CD4-positive, alpha-beta T cell treated with Interferon gamma for 1 hour (primary cell): ENCODE measurements around the gene TTC34.

ENCODE experiments used
- DNase-seq: peaks from one replicate; pipeline ENCODE4 v3.0.0-alpha.2; 2020

TTC34 gene, protein sequence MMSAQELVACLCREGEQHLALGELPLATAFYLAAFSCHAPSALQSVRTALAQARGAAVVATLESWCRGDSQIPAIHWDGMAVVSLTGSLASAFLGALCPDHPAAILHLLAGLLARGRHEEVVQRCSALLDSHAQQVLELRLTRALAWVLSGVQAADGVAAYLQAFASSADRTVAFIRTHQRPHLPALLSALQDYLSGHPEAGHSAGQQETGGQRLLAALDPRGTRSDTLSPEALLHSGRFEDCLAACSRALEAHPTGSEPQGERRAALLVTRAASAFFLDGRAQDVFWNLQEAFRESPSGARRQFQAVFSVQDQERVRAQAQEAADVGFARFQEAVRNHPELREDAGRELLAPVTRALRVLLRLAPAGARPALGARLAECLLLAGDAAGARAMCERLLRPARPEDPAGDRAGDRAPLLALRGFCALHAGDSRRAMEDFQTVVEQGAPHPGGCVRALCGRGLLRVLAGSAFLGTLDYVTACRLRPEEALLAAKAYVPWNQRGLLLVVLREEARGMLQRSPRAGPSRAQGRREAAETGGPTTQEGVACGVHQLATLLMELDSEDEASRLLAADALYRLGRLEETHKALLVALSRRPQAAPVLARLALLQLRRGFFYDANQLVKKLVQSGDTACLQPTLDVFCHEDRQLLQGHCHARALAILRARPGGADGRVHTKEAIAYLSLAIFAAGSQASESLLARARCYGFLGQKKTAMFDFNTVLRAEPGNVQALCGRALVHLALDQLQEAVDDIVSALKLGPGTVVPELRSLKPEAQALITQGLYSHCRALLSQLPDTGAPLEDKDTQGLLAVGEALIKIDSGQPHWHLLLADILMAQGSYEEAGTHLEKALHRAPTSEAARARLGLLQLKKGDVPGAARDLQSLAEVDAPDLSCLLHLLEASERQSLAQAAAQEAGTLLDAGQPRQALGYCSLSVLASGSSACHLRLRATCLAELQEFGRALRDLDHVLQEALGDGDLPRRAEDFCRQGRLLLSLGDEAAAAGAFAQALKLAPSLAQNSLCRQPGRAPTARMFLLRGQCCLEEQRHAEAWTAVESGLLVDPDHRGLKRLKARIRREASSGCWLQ

DNA sequence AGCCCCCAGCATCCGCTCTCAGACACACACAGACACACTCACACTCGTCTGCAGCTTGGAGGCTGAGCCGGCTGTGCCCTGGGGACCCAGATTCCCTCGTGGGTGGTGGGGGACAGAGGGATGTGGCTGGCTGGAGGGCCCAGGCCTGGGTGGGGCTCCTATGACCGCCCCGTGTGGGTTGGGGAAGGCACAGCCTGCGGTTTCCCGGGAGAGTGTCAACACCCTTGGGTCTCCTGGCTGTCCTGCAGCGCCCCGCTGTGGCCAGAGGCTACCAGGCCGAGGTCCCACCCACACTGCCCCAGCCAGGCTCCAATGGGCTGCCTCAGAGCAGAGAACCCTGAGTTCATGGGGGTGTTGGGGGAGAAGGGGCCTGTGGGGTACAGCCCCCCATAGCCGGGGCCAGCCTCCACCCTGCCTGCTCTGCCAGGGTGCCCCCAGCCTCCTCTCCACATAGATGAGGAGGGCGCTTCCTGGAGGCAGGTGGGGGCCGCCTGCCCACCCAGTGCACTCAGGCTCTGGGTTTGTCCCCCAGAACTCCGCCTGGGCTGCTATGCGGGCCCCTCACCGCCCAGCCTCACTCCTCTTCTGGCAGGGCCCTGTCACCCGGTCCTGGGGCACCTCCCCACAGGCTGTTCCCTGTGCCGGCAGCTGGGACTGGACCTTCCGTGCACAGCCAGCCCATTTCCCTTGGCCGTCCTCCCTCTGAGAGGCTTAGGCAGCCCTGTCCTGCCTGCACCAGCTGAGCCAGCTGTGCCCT lies at the start of gene TTC34:
Gene TTC34 (minus strand): TSS at position 159 of the 757 bp plus-strand sequence. CDS start 866 bp downstream, outside the sequence.
- DNase-seq, result peak; percentile 26

DNA sequence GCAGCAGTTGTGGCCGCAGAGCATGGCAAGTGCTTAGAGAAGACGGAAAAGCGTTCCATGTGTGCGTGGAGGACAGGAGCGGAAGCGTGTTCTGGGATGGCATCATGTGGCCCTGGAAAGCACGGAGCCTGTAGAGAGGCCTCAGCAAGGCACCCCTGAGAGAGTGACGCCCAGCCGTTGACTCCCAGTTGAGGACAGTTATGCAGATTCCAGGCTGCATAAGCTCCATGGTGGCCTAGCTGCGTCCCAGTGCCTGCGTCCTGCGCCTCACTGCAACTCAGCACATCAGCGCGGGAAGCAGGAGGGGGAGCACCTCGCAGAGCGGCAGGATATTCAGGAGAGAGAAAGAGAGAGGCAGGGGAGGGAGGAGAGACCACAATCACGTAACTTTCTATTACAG lies 49.0 kb upstream of the TTC34 start:
- DNase-seq, result no peak

DNA sequence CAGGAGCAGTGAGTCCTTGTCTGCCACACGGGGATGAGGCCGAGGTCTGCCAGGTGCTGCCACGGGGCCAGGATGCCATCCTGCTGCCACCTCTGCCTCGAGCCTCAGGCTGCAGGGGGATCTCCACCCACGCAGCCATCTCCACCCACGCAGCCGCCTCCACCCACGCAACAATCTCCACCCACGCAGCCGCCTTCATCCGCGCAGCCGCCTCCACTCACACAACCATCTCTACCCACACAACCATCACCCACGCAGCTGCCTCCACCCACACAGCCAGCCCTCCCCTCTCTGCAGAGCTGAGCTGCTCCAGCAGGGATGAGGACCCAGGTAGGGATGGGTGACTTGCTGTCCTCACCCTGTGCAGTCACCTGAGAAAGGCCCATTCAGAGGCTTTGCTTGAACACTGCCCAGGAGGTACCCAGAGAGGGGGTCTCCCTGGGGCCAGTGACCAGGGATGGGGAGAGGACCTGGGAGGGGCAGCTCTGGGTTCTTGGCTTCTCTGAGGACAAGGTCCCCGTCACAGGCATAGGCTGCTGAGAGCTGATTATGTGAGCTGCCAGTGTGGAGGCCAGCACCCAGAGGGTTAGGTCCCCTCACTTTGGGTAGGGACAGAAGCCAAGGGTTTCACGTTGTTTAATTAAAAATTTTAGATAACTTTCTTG lies 46.6 kb upstream of the TTC34 start:
- DNase-seq, result no peak

DNA sequence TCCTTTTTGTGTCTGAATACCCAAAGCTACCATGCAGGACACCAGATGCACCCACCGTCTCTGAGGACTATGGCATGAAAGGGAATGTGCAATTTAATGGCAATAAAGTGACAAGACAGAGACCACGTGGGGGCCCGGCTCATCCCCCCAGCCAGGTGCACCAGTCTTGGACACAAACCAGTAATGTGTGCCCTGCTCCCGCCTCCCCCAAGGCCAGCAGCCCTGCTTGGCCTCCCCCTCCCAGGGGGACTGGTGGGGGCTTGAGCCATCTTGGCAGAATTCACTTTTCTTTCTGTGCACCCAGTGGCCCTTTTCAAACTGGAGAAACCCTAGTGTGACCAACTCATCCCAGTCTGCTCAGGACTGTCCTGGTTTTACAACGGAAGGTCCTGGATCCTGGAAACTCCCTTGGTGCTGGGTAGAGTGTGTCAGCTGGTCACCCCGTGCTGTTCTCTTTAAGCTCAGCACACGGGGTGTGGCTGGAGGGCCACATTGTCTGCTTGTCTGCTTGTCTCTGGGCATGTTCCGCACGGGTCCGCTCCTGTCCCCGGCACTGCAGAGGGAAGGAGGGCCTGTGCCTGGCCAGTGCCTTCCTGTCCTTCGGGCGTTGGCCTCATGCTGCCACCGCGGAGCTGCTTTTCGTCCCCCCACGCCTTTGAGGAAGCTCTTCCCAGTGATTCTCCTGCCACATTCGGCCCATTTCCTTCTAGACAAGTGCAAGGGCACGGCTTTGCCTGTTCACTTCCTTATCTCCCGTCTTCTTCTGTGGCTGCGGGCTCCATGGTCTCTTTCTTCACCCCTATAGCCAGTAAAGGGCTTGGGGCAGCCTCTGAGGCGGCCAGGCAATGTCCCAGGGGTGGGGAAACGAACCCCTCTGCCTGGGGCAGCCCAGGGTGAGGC lies 45.8 kb upstream of the TTC34 start:
- DNase-seq, result no peak

DNA sequence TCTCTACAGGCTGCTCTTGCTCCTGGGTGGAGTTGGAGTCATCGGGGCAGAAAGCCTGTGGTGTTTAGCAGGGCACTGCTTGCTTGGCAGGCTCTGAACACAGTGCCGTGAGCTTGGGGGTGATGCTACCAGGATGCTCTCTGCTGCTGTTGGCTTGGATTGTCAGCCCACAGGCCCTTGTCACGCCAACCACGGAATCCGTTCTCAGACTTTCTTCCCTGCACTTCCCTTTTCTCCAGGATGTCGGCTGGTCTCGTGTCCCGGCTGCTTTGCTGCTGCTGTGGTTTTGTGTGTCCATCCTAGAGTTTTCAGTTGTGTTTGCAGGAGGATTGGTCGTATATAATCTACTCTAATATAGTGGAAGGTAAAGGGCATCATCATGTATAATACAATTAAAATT lies 44.4 kb upstream of the TTC34 start:
- no peak for DNase-seq

DNA sequence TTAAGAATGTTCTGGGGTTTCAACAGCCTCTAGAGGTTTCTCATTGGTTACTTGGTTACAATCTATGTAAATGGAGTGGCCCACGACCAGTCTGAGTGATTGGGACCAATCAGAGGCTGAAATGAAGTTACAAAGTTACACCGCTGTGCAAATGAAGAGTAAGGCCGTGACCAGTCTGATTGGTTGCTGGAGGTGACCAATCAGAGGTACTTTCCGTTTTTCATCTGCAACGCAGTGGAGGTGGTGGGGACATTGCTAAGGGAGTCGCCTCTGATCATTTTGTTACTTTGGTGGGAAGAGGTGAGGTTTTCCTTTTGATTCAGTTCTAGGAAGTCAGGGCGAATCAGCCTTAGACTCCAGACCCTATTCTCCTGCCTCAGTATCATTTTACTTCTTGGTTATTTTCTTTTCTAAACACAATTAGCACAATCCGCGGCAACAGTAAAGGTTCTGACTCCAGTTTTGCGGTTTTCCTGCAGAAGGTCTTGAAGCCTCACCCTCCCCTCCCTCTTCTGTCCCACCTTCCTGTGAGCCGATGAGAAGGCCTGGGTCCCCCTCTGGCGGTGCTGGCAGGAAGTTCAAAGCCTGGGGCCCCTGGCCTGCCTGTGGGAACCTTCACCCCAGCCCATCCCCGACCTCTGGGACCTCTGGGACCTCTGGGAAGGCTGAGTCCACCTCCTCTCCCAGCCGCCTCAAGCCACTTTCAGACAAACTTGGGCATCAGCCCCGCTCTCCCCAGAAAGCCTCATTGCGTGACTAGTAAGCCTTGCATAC lies 38.7 kb upstream of the TTC34 start:
- peak; percentile 68 for DNase-seq

DNA sequence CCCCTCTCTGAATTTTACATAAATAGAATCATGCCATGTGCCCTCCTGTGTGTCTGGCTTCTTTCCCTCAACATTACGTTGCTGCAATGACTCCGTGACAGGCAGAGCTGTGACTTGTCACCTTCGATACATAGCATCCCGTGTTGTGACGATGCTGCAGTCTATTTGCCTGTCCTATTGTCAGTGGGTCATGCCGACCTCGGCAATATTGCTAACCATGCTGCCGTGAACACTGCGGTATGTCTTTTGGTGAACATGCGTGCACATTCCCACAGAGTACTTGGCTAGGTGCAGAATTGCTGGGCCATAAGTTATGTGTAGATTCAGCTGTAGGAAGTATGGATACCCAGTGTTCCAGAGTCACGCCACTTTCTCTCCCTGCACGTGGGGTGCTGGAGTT lies 36.3 kb upstream of the TTC34 start:
- no peak for DNase-seq

DNA sequence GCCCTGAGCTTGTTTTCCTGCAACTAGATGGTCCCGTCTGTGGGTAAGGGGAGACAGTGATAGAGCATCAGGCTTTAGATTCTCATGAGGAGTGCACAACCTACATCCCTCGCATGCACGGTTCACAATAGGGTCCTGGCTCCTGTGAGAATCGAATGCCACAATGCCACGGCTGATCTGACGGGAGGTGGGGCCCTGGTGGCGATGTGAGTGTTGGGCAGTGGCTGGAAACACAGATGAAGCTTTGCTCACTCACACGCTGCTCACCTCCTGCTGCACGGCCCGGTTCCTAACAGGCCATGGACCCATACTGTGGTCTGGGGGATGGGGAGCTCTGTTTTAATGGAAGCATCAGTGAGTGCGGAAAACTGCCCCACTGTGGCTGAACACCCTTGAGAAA lies 35.8 kb upstream of the TTC34 start:
- no peak for DNase-seq

DNA sequence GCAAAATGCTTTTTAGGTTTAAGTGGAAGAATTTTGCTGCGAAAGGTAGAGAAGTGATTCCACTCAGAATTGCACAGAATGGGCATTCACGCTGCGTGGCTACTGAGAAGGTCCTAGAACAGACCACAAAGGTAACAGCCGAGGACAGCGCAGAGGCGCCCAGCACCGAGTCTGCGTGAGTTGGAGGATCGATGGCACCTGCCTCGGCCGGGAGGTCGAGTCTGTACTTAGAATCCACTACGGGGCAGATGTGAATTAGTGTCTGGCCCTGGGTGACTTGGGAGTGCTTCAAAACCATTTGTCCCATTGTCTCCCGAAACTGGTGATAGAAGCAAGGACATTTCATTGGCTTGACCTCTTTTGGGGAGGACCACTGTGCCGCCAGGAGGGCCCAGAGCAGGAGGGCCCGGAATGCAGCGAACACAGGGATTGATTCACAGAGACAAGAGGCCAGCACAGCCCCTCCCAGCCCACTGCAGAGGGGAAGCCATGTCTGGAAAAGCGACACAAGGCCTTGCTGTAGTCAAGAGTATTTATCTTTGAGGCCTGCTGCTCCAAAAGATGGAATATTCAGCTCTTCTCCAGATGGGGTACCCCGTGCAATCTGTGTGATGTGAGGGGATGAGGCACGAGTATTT lies 35.0 kb upstream of the TTC34 start:
- DNase-seq, result no peak

DNA sequence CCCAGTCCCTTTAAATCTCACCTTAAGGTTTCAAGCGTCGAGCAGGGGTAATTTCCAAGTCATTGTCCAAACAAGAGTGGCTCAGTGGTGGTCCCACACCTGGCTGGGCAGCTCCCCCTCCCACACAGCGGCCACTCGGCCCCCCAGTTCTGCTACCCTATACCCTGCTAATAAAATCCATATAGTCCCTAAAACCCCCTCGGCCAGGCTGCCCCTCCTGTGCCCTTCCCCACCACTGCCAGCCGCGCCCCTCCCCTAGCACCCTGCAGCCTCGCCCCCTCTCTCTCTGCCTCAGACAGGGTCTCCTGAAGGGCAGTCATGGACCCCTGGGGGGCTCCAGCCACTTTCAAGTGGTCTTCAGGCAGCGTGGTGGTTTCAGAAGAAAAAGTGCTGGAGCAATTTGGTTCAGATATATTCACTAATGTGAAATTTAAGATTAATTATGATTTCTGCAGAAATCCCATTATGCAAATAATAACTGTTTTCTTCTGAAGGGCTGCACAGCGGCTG lies 34.2 kb upstream of the TTC34 start:
- DNase-seq, result no peak

DNA sequence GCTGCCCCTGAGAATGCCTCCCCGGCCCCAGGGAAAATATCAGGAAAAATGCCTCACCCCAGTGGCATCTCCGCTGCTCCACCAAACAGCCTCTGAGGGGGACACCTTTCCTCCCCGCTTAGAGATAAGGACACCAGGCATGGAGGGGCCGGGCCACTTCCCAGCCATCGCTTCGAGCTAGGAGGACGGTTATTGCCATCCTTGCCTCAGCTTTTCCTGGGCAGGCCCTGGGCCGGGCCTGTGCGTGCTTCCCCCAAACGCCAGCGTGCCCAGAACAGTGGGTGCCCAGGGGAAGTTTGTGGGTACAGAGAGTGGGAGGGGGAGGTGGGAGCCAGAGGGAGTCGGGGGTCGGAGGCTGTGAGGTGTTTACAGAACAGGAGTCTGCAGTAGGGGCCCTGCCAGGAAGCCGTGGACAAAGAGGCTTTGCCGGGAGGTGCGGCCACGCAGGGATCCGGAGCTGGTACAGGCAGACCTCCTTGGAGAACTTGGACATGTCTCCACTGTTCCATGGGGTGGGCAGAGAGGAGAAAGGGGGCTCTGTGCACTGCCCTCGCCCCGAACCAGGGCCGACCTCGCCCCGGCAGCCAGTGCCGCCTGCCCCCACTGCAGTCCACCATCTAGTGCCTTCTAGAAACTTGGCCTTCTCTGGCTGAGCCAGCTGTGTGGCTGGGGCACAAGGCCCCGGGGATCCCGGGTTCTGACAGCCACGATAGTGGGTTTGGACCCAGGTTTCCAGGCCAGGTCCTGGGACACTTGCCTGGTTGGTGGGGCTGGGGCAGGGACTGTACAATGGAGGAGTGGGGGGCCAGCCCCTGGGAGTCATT lies 33.5 kb upstream of the TTC34 start:
- no peak for DNase-seq

DNA sequence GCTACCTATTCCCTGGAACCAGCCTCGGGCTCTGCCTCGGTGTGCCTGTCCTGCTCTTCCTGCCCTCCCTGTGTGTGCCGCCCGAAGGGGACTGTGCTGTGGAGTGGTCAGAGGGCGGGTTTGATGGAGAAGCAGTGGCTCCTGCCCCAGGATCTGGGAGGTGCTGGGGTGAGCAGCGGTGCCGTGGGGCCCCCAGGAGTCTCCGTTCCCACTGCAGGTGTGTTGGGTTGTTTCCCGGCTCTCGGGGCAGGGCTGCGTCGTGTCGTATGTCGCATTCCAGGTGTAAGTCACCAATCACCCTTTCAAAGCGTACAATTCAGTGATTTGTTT lies 32.6 kb upstream of the TTC34 start:
- no peak for DNase-seq

DNA sequence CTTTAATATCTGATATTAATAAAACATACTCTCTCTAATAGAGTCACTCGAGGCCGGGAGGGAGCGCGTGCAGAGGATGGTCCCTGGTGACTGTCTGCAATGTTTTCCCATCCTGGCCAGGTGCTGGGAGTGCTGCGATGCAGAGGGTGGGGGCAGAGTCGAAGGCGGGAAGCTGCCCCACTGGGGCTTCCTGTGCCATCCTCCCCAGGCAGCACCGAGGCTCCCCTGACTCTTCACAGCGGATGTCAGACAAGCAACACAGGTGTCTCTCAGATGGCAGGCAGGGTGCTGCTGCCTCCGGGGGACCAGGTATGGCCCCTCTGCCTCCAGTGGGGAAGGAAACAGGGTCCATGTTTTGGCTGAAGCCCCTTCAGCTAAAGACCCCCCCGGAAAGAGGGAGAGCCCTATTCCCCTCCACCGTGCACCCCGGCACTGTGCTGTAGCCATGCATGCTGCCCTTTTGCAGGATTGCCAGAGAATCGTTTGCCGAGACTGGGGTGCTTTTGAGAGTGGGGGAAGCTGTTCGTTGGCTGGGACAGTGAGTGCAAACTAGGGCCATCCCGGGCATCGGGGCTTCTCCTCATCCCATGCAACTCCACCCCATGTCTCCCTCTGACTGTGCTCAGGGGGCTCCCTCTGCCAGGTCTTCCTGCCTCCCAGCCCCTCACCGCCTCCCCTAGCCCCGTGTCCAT lies 32.1 kb upstream of the TTC34 start:
- no peak for DNase-seq

DNA sequence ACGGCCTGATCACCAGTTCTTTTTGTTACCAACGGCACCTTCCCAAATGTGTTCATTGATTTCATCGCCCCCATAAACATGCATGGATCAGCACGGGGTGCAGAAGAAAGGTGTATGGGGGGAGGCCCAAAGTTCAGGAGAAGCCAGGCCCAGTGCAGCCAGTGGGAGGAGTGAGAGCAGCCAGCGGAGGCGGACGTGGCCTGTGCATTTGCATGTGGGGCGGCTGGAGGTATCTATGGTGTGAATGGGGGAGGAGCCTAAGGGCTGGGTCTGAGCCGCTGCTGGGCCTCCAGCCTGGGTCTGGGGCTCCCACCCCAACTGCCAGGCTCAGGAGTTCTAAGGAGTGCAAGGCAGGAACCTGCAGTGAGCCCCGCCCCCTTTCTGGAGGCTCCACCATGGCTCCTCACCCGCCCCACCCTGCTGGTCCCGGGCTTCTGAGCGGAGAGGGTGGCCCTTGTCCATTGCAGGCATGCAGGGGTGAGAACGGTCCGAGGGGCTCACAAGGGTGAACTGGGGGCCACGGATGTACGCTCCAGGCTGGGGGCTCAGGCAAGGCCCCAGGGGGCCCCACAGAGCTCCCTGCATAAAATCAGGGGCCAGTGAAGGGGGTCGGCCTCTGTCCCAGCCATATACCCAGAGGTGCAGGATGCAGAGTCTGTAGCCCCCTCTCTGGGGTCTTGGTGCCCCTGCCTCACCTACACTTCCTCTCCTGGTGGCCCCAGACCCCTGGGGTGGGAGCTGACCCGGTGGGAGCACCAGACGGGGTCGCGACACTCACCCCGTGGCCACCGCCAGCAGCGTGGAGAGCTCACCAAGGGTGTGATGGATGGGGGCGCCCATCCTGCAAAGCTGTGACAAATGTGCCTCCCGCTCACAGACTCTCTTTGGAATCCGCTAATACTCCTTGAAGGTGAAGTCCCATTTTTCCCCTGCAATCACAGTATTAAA lies 31.3 kb upstream of the TTC34 start:
- no peak for DNase-seq

DNA sequence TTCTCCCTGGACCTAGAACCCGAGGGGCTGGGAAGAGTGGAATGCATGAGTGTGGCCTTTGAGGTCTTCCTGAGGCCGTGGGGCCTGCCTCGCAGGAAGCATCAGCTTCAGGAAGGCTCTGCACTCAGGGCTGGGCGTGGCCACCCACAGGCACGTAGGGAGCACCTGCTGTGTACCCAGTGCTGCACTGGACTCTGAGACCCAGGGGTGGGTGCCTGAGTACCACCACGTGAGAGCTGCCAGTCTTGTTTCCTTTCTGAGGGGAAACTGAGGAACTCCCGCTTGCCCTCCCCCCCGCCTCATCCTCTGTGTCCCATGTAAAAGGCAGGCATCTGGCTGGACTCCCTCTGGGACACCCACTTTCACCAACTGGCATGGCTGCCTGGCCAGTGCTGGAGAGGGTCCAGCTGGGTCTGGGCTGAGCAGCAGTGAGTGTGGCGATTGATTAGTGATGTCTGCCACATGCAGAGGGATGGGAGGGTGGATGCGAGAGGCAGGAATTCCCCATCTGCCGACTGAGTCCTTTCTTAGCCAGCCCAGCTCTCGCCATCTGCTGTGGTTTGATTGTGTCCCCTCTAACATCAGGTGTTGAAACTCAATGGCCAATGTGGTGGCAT lies 30.2 kb upstream of the TTC34 start:
- no peak for DNase-seq

DNA sequence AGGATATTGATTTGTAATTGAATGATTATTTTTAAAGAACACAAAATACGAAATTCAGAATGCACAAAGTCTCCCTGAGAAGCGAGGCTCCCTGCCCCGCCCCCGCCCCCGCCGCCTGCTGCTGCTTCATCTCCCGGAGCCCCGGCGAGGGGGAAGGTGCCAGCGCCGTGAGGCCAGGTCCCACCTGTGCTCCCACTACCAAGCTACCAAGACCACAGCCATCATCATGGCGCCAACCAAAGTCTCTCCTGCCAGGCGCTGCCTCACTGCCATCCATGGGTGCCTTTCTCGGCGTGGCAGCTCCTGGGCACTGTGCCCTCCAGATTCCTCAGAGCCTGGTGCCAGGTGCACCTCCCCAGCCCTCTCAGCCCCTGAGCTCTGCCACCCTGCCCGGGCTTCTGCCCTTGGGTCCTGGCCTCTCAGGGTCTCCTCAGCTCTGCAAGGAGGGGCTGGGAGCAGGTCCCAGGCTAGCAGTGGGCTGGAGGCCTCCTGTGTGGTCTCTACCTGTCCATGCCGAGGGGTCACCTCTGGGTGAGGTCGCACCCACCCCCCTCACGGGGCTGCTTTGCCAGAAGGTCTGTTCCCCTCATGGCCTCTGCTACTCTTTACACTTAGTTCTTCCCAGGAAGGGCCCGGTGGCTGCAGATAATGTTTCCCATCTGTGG lies 29.4 kb upstream of the TTC34 start:
- DNase-seq, result no peak
